ENCODE measurements around the gene CCDC85C. TPM values are rescaled to one million over a fixed set of nuclear protein-coding genes. Genes with fewer than 3 reads are reported as not detected.

Gene CCDC85C
- polyA plus RNA-seq, 1 of the 3 experiments (the other 2 are of a cell fraction) = 9.6 TPM

GRCh38 chr14:99508896-99509629, 94.9 kb downstream of the CCDC85C start:
- Histone ChIP-seq H4K20me1 (ENCODE audit: insufficient read depth) (0 out of 2 replicates have a peak, but pooled peaks cover 13% of the 10 kb centered on the region), H2AFZ (ENCODE audit: low read depth) (no peak overlapping the region), H3K27me3 (ENCODE audit: insufficient read depth) (no peaks in the 10 kb centered on the region), H3K9me2 (no peaks in the 10 kb centered on the region), H3K27ac (ENCODE audit: low read depth in 2 of 2, low read length in 1 of 2) (no peak overlapping the region), H3K4me2 (no peak overlapping the region), H3F3A (replicated peaks; ENCODE audit: insufficient read depth) (peaks cover 13% of the 10 kb centered on the region), H3K4me3 (ENCODE audit: low read depth in 2 of 2, low read length in 1 of 2) (no peak overlapping the region), H3K79me2 (ENCODE audit: insufficient read depth) (no peaks in the 10 kb centered on the region), H3K36me3 (replicated peaks in 1 of 2; ENCODE audit: control insufficient read depth in 1 of 2, insufficient read depth in 2 of 2, low read length in 1 of 2) (peaks cover 42 to 73% of the 10 kb centered on the region in 2 experiments), H3K9ac (no peak overlapping the region), H3K4me1 (ENCODE audit: control insufficient read depth in 1 of 2, insufficient read depth in 2 of 2, low read depth in 1 of 2, low read length in 1 of 2) (no peaks in the 10 kb centered on the region; a peak in 1 of 4 replicates), H3K9me3 (no peaks in the 10 kb centered on the region)
- TF ChIP-seq FOSL2 (IDR thresholded peaks at IDR 0.05; ENCODE audit: borderline replicate concordance, low read depth) (no peak), FOXJ3 (CRISPR knock-in tag; IDR thresholded peaks at IDR 0.05) (no peak), RXRA (IDR thresholded peaks at IDR 0.05; ENCODE audit: borderline replicate concordance, low read depth) (no peak)
- 91% methylated on average over 16 of the region's 23 CpGs for WGBS (ENCODE audit: low lambda C conversion rate)
- ChIA-PET CTCF (no interaction called here), POLR2A (no interaction called here)
- DNase-seq = no peak

GRCh38 chr14:99507860-99508640, 96.0 kb downstream of the CCDC85C start:
- H3K4me1 ChIP-seq (ENCODE audit: control insufficient read depth in 1 of 2, insufficient read depth in 2 of 2, low read depth in 1 of 2, low read length in 1 of 2) = no peaks in the 10 kb centered on the region; a peak in 1 of 4 replicates
- no peaks in the 10 kb centered on the region for H3K9me2 ChIP-seq
- no peak overlapping the region for H3K9ac ChIP-seq
- H3K27me3 ChIP-seq (ENCODE audit: insufficient read depth) = no peaks in the 10 kb centered on the region
- peaks cover 13% of the 10 kb centered on the region for H3F3A ChIP-seq (replicated peaks; ENCODE audit: insufficient read depth)
- H3K9me3 ChIP-seq = no peaks in the 10 kb centered on the region
- H2AFZ ChIP-seq (ENCODE audit: low read depth) = no peak overlapping the region
- no peak overlapping the region for H3K4me2 ChIP-seq
- no peaks in the 10 kb centered on the region for H3K79me2 ChIP-seq (ENCODE audit: insufficient read depth)
- no peak overlapping the region for H3K4me3 ChIP-seq (ENCODE audit: low read depth in 2 of 2, low read length in 1 of 2)
- H4K20me1 ChIP-seq (ENCODE audit: insufficient read depth) = 0 out of 2 replicates have a peak, but pooled peaks cover 13% of the 10 kb centered on the region
- no peak for DNase-seq
- no peak overlapping the region for H3K27ac ChIP-seq (ENCODE audit: low read depth in 2 of 2, low read length in 1 of 2)
- 97% methylated on average over 7 of the region's 13 CpGs for WGBS (ENCODE audit: low lambda C conversion rate)
- H3K36me3 ChIP-seq (replicated peaks in 1 of 2; ENCODE audit: control insufficient read depth in 1 of 2, insufficient read depth in 2 of 2, low read length in 1 of 2) = peaks cover 52 to 74% of the 10 kb centered on the region in 2 experiments
- ChIA-PET POLR2A (no interaction called here), CTCF (interaction anchor here (0.6 kb wide), 1 partner anchor 439 kb away, joined by 3 read pairs; no protein-coding TSS in a partner anchor)
- TF ChIP-seq, protein P1, sequence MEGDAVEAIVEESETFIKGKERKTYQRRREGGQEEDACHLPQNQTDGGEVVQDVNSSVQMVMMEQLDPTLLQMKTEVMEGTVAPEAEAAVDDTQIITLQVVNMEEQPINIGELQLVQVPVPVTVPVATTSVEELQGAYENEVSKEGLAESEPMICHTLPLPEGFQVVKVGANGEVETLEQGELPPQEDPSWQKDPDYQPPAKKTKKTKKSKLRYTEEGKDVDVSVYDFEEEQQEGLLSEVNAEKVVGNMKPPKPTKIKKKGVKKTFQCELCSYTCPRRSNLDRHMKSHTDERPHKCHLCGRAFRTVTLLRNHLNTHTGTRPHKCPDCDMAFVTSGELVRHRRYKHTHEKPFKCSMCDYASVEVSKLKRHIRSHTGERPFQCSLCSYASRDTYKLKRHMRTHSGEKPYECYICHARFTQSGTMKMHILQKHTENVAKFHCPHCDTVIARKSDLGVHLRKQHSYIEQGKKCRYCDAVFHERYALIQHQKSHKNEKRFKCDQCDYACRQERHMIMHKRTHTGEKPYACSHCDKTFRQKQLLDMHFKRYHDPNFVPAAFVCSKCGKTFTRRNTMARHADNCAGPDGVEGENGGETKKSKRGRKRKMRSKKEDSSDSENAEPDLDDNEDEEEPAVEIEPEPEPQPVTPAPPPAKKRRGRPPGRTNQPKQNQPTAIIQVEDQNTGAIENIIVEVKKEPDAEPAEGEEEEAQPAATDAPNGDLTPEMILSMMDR (IDR thresholded peaks at IDR 0.05) = no peak
- no peak for TF ChIP-seq TEAD4 (IDR thresholded peaks at IDR 0.05; ENCODE audit: borderline replicate concordance, insufficient read depth)
- TF ChIP-seq, protein P2, sequence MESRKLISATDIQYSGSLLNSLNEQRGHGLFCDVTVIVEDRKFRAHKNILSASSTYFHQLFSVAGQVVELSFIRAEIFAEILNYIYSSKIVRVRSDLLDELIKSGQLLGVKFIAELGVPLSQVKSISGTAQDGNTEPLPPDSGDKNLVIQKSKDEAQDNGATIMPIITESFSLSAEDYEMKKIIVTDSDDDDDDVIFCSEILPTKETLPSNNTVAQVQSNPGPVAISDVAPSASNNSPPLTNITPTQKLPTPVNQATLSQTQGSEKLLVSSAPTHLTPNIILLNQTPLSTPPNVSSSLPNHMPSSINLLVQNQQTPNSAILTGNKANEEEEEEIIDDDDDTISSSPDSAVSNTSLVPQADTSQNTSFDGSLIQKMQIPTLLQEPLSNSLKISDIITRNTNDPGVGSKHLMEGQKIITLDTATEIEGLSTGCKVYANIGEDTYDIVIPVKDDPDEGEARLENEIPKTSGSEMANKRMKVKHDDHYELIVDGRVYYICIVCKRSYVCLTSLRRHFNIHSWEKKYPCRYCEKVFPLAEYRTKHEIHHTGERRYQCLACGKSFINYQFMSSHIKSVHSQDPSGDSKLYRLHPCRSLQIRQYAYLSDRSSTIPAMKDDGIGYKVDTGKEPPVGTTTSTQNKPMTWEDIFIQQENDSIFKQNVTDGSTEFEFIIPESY (IDR thresholded peaks at IDR 0.05; ENCODE audit: borderline replicate concordance, low read depth) = no peak
- no peak for TF ChIP-seq USF2 (IDR thresholded peaks at IDR 0.05; ENCODE audit: borderline replicate concordance, low read depth, low read length)
- no peak for TF ChIP-seq NRF1 (IDR thresholded peaks at IDR 0.05; ENCODE audit: low read depth, low read length)
- no peak for TF ChIP-seq TCF12 (IDR thresholded peaks at IDR 0.05)
- TF ChIP-seq TAF1 (IDR thresholded peaks at IDR 0.05; ENCODE audit: borderline replicate concordance, low read depth, low read length) = no peak
- TF ChIP-seq MEF2A (IDR thresholded peaks at IDR 0.05; ENCODE audit: borderline replicate concordance, low read depth) = no peak
- TF ChIP-seq PBX3 (IDR thresholded peaks at IDR 0.05) = no peak
- no peak for TF ChIP-seq JUND (IDR thresholded peaks at IDR 0.05)
- no peak for TF ChIP-seq EZH2phosphoT487 (IDR thresholded peaks at IDR 0.05; ENCODE audit: borderline replicate concordance, low read depth)
- TF ChIP-seq USF1 (IDR thresholded peaks at IDR 0.05; ENCODE audit: borderline replicate concordance, low read depth) = no peak
- TF ChIP-seq SIN3A (IDR thresholded peaks at IDR 0.05; ENCODE audit: borderline replicate concordance, low read depth, low read length) = no peak
- TF ChIP-seq RFX5 (IDR thresholded peaks at IDR 0.05; ENCODE audit: low read length) = no peak
- TF ChIP-seq RCOR1 (IDR thresholded peaks at IDR 0.05; ENCODE audit: low read length) = no peak
- TF ChIP-seq YY1 (IDR thresholded peaks at IDR 0.05; ENCODE audit: low read depth) = no peak
